Activated naive CD4-positive, alpha-beta T cell treated with anti-CD3 and anti-CD28 coated beads, Interleukin-2, amount 50 U/mL, for 16 hours (primary cell): ENCODE measurements around the gene HECW1.

Experiments
- DNase-seq: peaks from one replicate; pipeline ENCODE4 v3.0.0-alpha.2; 2020

The HECW1 gene

GRCh38 chr7:43441231-43442130 is 329.0 kb downstream of the HECW1 start:
- no peak for DNase-seq

- DNase-seq = no peak
Measured at GRCh38 chr7:43443381-43443780, 330.9 kb downstream of the HECW1 start.

GRCh38 chr7:43444711-43445578 is 332.5 kb downstream of the HECW1 start:
- DNase-seq = no peak

GRCh38 chr7:43449577-43449976 is 337.1 kb downstream of the HECW1 start:
- DNase-seq = no peak

- DNase-seq = no peak
Measured at GRCh38 chr7:43450894-43451293, 338.4 kb downstream of the HECW1 start.

GRCh38 chr7:43454936-43455518 is 342.6 kb downstream of the HECW1 start:
- no peak for DNase-seq

GRCh38 chr7:43456200-43456599 is 343.8 kb downstream of the HECW1 start:
- no peak for DNase-seq

- DNase-seq = no peak
Measured at GRCh38 chr7:43458330-43459018, 346.0 kb downstream of the HECW1 start.

GRCh38 chr7:43459019-43459337 is 346.5 kb downstream of the HECW1 start:
- DNase-seq = no peak

- DNase-seq = no peak
Measured at GRCh38 chr7:43460733-43461348, 348.4 kb downstream of the HECW1 start.

GRCh38 chr7:43461349-43462024 is 349.0 kb downstream of the HECW1 start:
- DNase-seq = no peak

GRCh38 chr7:43462836-43463235 is 350.4 kb downstream of the HECW1 start:
- no peak for DNase-seq

GRCh38 chr7:43463401-43463980 is 351.0 kb downstream of the HECW1 start:
- DNase-seq = no peak

- no peak for DNase-seq
Measured at GRCh38 chr7:43465581-43466554, 353.4 kb downstream of the HECW1 start.

GRCh38 chr7:43467406-43467805 is 355.0 kb downstream of the HECW1 start:
- no peak for DNase-seq

- DNase-seq = no peak
Measured at GRCh38 chr7:43467846-43468245, 355.4 kb downstream of the HECW1 start.

GRCh38 chr7:43469051-43469450 is 356.6 kb downstream of the HECW1 start:
- DNase-seq = no peak

- DNase-seq = no peak
Measured at GRCh38 chr7:43470110-43470509, 357.7 kb downstream of the HECW1 start.

- no peak for DNase-seq
Measured at GRCh38 chr7:43475983-43476382, 363.5 kb downstream of the HECW1 start.

GRCh38 chr7:43476896-43477295 is 364.4 kb downstream of the HECW1 start:
- no peak for DNase-seq
